ENCODE data around the gene EVI5L.

GRCh38 chr19:7856679-7857663 is 27.0 kb downstream of the EVI5L start:
- TF ChIP-seq CTCF (conservative IDR thresholded peaks at IDR 0.05 in 1 of 2, IDR thresholded peaks at IDR 0.05 in 1 of 2; ENCODE audit: low read depth in 1 of 2, low read length in 2 of 2) (no peak), EZH2 (IDR thresholded peaks at IDR 0.05; ENCODE audit: low read length, missing control alignments) (no peak)
